ENCODE measurements around the gene KPNA2.

DNA sequence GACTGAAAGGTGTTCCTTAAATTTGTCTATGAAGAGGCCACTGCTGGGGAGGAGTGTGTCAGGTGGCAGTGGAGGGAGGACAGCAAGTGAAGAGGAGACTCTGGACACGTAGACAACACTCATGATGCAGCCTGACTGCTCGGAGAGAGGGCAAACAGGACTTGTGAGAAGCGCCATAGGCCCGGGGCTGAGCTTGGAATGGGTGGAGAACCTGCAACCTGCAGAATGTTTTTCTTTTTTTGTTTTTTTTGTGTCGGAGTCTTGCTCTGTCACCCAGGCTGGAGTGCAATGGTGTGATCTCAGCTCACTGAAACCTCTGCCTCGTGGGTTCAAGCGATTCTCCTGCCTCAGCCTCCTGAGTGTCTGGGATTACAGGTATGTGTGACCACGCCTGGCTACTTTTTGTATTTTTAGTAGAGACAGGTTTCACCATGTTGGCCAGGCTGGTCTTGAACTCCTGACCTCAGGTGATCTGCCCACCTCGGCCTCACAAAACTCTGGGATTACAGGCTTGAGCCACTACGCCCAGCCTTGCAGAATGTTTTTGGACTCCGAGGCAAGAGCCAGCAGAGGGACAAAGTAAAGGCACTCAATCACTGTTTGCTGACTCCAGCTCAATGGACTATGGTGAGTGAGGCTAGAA is 20.3 kb upstream of the KPNA2 start:
- TF ChIP-seq, protein P1, sequence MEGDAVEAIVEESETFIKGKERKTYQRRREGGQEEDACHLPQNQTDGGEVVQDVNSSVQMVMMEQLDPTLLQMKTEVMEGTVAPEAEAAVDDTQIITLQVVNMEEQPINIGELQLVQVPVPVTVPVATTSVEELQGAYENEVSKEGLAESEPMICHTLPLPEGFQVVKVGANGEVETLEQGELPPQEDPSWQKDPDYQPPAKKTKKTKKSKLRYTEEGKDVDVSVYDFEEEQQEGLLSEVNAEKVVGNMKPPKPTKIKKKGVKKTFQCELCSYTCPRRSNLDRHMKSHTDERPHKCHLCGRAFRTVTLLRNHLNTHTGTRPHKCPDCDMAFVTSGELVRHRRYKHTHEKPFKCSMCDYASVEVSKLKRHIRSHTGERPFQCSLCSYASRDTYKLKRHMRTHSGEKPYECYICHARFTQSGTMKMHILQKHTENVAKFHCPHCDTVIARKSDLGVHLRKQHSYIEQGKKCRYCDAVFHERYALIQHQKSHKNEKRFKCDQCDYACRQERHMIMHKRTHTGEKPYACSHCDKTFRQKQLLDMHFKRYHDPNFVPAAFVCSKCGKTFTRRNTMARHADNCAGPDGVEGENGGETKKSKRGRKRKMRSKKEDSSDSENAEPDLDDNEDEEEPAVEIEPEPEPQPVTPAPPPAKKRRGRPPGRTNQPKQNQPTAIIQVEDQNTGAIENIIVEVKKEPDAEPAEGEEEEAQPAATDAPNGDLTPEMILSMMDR (conservative IDR thresholded peaks at IDR 0.05; ENCODE audit: low read depth, low read length): no peak
- no peak for TF ChIP-seq EZH2 (IDR thresholded peaks at IDR 0.05; ENCODE audit: borderline replicate concordance, low read depth, low read length, poor library complexity, severe bottlenecking)
